A673 (cell line): ENCODE results near the gene THSD7B.

Experiments
- EZH2 ChIP-seq: fragments of 200-600 bp; sonication (generic); IDR thresholded peaks from 2 replicates; pipeline ENCODE4 v1.6.1; 2017; ENCODE audit warnings: borderline replicate concordance, low read depth, mild to moderate bottlenecking, mixed read lengths, antibody characterized with exemption, low read length; ENCODE audit not compliant: poor library complexity, severe bottlenecking
- TF ChIP-seq, protein P1 (sequence below): fragments of 300-800, 200-600 bp; sonication (generic); conservative IDR thresholded peaks from 2 replicates; pipeline ENCODE4 v1.5.1; 2017; ENCODE audit warnings: low read depth, mild to moderate bottlenecking, antibody characterized with exemption, low read length, moderate library complexity, mixed read lengths

DNA sequence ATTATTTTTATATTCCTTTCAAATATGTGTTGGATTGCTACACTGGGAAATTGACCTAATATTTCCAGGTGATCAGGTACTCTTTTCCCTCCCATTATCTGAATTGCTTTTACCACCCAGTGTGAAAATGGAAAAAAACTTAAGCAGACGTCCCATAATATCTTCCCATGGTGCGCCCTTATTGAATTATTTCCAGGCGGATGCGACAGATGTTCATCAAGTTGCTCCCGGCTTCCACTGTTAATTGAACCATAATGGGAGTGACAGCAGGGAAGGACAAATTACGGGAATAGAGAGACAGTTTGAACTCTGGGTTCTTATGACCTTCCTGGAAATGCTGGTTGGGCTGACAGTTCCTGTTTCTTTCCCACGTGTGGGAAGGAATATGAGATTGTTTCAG, 93.3 kb downstream of the THSD7B start:
- TF ChIP-seq, protein P1, sequence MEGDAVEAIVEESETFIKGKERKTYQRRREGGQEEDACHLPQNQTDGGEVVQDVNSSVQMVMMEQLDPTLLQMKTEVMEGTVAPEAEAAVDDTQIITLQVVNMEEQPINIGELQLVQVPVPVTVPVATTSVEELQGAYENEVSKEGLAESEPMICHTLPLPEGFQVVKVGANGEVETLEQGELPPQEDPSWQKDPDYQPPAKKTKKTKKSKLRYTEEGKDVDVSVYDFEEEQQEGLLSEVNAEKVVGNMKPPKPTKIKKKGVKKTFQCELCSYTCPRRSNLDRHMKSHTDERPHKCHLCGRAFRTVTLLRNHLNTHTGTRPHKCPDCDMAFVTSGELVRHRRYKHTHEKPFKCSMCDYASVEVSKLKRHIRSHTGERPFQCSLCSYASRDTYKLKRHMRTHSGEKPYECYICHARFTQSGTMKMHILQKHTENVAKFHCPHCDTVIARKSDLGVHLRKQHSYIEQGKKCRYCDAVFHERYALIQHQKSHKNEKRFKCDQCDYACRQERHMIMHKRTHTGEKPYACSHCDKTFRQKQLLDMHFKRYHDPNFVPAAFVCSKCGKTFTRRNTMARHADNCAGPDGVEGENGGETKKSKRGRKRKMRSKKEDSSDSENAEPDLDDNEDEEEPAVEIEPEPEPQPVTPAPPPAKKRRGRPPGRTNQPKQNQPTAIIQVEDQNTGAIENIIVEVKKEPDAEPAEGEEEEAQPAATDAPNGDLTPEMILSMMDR = no peak
- TF ChIP-seq EZH2 = no peak
